ENCODE results near the gene ITPR1.

DNA sequence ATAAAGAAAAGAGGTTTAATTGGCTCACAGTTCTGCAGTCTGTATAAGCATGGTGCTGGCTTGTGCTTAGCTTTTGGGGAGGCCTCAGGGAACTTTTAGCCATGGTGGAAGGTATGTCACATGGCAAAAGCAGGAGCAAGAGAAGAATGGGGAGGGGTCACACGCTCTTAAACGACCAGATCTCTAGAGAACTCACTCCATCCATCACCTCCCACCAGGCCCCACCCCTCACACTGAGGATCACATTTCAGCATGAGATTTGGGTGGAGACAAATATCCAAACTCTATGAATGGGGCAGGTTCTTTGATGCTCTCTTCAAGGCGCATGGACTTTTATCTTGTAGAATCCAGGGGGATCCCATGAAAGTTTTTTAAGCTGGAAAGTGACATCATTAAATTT, 75.7 kb downstream of the ITPR1 start:
- TF ChIP-seq, protein P1, sequence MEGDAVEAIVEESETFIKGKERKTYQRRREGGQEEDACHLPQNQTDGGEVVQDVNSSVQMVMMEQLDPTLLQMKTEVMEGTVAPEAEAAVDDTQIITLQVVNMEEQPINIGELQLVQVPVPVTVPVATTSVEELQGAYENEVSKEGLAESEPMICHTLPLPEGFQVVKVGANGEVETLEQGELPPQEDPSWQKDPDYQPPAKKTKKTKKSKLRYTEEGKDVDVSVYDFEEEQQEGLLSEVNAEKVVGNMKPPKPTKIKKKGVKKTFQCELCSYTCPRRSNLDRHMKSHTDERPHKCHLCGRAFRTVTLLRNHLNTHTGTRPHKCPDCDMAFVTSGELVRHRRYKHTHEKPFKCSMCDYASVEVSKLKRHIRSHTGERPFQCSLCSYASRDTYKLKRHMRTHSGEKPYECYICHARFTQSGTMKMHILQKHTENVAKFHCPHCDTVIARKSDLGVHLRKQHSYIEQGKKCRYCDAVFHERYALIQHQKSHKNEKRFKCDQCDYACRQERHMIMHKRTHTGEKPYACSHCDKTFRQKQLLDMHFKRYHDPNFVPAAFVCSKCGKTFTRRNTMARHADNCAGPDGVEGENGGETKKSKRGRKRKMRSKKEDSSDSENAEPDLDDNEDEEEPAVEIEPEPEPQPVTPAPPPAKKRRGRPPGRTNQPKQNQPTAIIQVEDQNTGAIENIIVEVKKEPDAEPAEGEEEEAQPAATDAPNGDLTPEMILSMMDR (IDR thresholded peaks at IDR 0.05; ENCODE audit: low read depth, low read length, missing input control) = no peak
- TF ChIP-seq GABPA (IDR thresholded peaks at IDR 0.05 in 1 of 2, conservative IDR thresholded peaks at IDR 0.05 in 1 of 2) = no peak
- TF ChIP-seq, protein P2, sequence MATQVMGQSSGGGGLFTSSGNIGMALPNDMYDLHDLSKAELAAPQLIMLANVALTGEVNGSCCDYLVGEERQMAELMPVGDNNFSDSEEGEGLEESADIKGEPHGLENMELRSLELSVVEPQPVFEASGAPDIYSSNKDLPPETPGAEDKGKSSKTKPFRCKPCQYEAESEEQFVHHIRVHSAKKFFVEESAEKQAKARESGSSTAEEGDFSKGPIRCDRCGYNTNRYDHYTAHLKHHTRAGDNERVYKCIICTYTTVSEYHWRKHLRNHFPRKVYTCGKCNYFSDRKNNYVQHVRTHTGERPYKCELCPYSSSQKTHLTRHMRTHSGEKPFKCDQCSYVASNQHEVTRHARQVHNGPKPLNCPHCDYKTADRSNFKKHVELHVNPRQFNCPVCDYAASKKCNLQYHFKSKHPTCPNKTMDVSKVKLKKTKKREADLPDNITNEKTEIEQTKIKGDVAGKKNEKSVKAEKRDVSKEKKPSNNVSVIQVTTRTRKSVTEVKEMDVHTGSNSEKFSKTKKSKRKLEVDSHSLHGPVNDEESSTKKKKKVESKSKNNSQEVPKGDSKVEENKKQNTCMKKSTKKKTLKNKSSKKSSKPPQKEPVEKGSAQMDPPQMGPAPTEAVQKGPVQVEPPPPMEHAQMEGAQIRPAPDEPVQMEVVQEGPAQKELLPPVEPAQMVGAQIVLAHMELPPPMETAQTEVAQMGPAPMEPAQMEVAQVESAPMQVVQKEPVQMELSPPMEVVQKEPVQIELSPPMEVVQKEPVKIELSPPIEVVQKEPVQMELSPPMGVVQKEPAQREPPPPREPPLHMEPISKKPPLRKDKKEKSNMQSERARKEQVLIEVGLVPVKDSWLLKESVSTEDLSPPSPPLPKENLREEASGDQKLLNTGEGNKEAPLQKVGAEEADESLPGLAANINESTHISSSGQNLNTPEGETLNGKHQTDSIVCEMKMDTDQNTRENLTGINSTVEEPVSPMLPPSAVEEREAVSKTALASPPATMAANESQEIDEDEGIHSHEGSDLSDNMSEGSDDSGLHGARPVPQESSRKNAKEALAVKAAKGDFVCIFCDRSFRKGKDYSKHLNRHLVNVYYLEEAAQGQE (IDR thresholded peaks at IDR 0.05) = no peak
- TF ChIP-seq RAD21 (IDR thresholded peaks at IDR 0.05) = no peak
